HUES64 (cell line): ENCODE results near the gene CSPG4.
A peak's percentile ranks its signal among the peaks of the same experiment; 100 is the strongest.
"Not testable (repeated sequence)": the region's sequence is repeated elsewhere in the genome, so short reads cannot be mapped to it uniquely, and the experiment has no call there.

Experiments used
- H3K27ac ChIP-seq: 2 replicates; pipeline ENCODE4 v1.7.0; 2013; ENCODE audit warnings: low read depth, low read length, inconsistent platforms
- H3K27me3 ChIP-seq: 2 replicates; pipeline ENCODE4 v1.6.1; 2013; ENCODE audit warnings: mild to moderate bottlenecking, low read length; ENCODE audit not compliant: insufficient read depth
- H3K36me3 ChIP-seq: 2 replicates; pipeline ENCODE4 v1.6.1; 2013; ENCODE audit warnings: mild to moderate bottlenecking, low read length; ENCODE audit not compliant: insufficient read depth
- H3K4me1 ChIP-seq: 2 replicates; pipeline ENCODE4 v1.6.1; 2013; ENCODE audit warnings: mild to moderate bottlenecking, low read length, moderate library complexity; ENCODE audit not compliant: insufficient read depth
- H3K4me3 ChIP-seq: 2 replicates; pipeline ENCODE4 v1.5.1; 2013; ENCODE audit warnings: mild to moderate bottlenecking, low read length, moderate library complexity
- H3K9ac ChIP-seq: 2 replicates; pipeline ENCODE4 v1.6.1; 2013; ENCODE audit warnings: mild to moderate bottlenecking, low read depth, low read length
- H3K9me3 ChIP-seq: 2 replicates; pipeline ENCODE4 v1.6.1; 2013; ENCODE audit warnings: low read depth, low read length; ENCODE audit not compliant: insufficient read depth
- WGBS: fragments of 150-250, 120-280 bp; methylation state at CpG from one replicate; pipeline ENCODE4 v1.1.7; 2013; ENCODE audit warnings: missing lambda C conversion rate; 5-methylcytosine and 5-hydroxymethylcytosine counted together

Gene CSPG4

GRCh38 chr15:75678324-75678690 is 34.3 kb downstream of the CSPG4 start:
- H3K9me3 ChIP-seq, H3K36me3 ChIP-seq, H3K27me3 ChIP-seq, H3K4me1 ChIP-seq, H3K4me3 ChIP-seq, H3K27ac ChIP-seq, H3K9ac ChIP-seq: not testable (repeated sequence)
- WGBS, result 94% methylated on average over 6 of the region's 6 CpGs

DNA sequence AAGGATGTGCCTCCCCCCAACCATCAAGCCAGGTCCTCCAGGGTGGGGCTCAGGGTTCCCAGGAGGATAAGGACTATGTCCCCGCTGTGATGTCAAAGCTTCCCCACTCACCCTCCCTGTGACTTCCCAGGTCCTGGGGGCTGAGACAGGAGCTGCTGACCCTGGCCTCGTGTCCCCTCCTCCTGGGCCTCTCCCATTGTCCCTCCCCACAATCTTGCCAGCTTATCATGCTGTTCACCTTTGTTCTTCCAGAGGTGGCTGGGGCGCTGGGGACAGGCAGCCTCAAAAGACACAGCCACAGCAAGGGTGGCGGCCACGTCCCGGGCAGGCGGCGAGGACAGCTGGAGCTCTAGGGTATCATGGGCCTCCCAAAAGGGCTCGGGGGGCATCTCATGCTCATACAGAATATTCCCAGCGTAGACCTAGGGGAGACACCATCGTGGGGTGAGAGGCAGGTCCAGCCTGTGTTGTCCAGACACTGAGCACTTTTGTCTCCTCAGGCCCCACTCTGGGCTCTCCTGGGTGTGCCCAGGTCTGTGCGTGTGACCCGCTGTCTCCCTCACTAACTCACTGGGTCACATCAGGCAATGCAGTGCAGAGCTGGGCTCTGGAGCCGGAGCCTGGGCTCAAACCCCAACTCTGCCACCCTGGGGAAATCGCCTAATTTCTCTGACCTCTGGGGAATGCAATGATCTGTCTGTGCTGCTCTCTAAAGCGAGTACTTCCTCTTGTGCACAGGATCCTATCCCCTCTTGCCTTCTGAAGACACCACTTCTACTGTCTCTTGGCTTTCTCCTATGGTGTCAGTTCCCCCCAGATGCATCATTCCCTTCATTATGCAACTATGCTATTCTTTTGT is 35.0 kb downstream of the CSPG4 start:
- Histone ChIP-seq H3K9me3 (no peaks in the 10 kb centered on the region), H3K36me3 (no peaks in the 10 kb centered on the region), H3K9ac (no peak overlapping the region), H3K27ac (no peak overlapping the region), H3K4me1 (peaks cover 12% of the 10 kb centered on the region), H3K27me3 (no peaks in the 10 kb centered on the region), H3K4me3 (no peak overlapping the region)
- WGBS, result 88% methylated on average over 16 of the region's 16 CpGs

- H3K27me3 ChIP-seq, result no peaks in the 10 kb centered on the region
- no peaks in the 10 kb centered on the region for H3K9me3 ChIP-seq
- H3K27ac ChIP-seq, result no peak overlapping the region
- H3K9ac ChIP-seq, result no peak overlapping the region
- peaks cover 20% of the 10 kb centered on the region for H3K4me1 ChIP-seq
- no peak overlapping the region for H3K4me3 ChIP-seq
- H3K36me3 ChIP-seq, result no peaks in the 10 kb centered on the region
- WGBS, result 95% methylated on average over 30 of the region's 30 CpGs
These were observed 35.8 kb downstream of the CSPG4 start for GRCh38 chr15:75676688-75677464.

- H3K9ac ChIP-seq, result no peak overlapping the region
- no peak overlapping the region for H3K4me3 ChIP-seq
- peaks cover 20% of the 10 kb centered on the region for H3K4me1 ChIP-seq
- H3K9me3 ChIP-seq, result no peaks in the 10 kb centered on the region
- H3K36me3 ChIP-seq, result no peaks in the 10 kb centered on the region
- no peak overlapping the region for H3K27ac ChIP-seq
- WGBS, result 94% methylated on average over 41 of the region's 41 CpGs
- H3K27me3 ChIP-seq, result no peaks in the 10 kb centered on the region
These were observed 36.9 kb downstream of the CSPG4 start for GRCh38 chr15:75675579-75676404.

DNA sequence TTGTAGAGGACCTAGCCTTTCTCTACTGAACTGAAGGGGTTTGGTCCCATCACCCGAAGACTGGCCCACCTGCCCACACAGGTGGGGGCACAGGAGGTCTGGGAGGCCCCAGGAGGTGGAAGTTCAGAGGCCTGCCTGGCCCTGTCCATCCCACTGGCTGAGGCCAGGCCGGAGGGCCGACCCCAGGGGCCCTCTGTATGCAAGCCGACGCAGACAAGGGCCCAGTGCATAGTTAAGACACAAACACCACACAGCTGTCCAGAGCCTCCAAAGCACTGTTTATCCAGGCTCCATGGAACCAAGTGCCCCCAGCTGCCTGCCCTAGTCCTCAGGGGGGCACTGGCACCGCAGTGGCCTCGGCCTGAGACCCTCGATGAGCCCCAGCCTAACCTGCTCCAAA is 38.3 kb downstream of the CSPG4 start:
- Histone ChIP-seq H3K9ac (no peak overlapping the region), H3K27ac (no peak overlapping the region), H3K4me1 (peaks cover 15% of the 10 kb centered on the region)

DNA sequence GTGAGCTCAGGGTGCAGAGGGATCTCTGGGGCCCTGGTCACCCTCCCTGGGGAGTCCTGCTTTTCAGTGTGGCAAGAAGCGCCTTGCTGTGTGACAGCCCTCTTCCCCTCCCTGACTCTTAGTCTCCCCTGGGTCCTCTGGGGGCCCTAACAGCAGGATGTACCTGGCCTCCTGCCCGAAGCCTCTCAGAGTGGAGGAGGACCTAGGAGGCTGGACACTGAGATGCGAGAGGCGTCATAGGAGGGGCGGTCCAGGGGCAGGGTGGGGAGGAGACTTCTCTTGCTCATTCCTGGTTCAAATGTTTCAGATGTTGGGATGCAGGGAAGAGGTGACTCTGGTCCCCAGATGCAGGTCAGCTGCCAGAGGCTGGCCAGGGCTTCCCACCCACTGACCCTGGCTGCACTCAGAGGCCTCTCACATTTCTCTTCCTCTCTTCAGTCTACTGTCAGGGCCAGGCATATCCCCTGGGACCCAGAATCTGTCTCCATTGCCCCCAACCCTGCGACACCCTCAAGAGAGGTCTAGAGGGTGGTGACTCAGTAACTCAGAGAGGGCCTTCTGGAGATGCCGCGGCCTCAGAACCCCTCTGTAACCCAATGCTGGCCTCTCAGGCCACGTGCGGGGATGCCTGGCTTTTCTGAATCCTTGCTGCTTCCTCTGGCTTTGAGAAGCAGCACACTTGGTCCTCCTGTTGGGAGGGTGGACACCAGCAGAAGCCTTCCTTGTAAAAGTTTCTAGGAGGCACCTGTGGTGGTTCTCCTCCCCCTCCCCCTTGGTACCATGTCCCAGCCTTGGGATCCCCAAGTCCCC is 39.0 kb downstream of the CSPG4 start:
- no peak overlapping the region for H3K4me3 ChIP-seq
- H3K9me3 ChIP-seq, result no peaks in the 10 kb centered on the region
- H3K27me3 ChIP-seq, result no peaks in the 10 kb centered on the region
- no peak overlapping the region for H3K9ac ChIP-seq
- peaks cover 15% of the 10 kb centered on the region for H3K4me1 ChIP-seq
- H3K36me3 ChIP-seq, result no peaks in the 10 kb centered on the region
- H3K27ac ChIP-seq, result no peak overlapping the region
- WGBS, result 92% methylated on average over 10 of the region's 10 CpGs

More for the DNA sequence above, 38.3 kb downstream of the CSPG4 start:
- H3K4me3 ChIP-seq, result no peak overlapping the region
- H3K36me3 ChIP-seq, result no peaks in the 10 kb centered on the region
- H3K27me3 ChIP-seq, result no peaks in the 10 kb centered on the region
- H3K9me3 ChIP-seq, result no peaks in the 10 kb centered on the region
- WGBS, result 80% methylated on average over 8 of the region's 8 CpGs

DNA sequence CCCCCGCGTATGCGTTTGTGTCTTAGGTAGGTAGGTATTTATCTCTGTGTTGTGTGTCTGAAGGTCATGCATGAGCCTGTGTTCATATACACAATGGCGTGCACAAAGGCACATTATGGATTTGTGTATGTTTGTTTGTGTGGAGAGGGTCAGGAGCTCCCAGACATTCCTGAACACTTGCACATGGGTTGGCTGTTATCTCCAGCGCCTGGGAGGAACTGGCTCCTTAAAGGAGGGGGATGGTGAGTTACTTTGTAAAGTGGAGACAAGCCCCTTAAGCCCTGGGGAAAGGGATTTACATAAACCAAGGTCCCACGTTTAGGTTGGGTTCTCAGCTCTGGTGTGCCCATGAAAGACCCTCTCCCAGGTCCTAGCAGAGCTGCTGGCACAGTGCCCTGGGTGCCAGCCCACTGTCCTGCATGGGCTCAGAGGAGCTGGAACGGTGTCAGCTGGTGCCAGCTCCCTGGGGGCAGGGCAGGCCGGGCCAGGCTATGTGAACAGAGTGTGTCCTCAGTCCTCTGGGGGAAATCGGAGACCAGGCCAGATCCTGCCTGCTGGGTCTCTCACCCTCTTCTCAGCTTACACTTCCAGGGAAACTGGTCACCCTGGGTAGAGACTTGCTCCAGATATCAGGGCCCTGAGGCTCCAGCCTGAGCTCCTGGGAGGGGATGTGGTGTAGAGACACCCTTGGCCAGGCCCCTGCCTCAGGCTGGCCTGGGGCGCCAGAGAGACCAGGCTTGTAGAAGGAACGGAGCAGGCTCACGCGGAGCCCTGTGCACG is 39.8 kb downstream of the CSPG4 start:
- H3K27ac ChIP-seq, result peak overlapping the region; percentile 25; the same call in 1 of the 2 replicates
- no peak overlapping the region for H3K9ac ChIP-seq
- 62% methylated on average over 14 of the region's 14 CpGs for WGBS
- no peaks in the 10 kb centered on the region for H3K27me3 ChIP-seq
- H3K4me3 ChIP-seq, result no peak overlapping the region
- H3K4me1 ChIP-seq, result peaks cover 15% of the 10 kb centered on the region
- H3K36me3 ChIP-seq, result no peaks in the 10 kb centered on the region
- no peaks in the 10 kb centered on the region for H3K9me3 ChIP-seq

DNA sequence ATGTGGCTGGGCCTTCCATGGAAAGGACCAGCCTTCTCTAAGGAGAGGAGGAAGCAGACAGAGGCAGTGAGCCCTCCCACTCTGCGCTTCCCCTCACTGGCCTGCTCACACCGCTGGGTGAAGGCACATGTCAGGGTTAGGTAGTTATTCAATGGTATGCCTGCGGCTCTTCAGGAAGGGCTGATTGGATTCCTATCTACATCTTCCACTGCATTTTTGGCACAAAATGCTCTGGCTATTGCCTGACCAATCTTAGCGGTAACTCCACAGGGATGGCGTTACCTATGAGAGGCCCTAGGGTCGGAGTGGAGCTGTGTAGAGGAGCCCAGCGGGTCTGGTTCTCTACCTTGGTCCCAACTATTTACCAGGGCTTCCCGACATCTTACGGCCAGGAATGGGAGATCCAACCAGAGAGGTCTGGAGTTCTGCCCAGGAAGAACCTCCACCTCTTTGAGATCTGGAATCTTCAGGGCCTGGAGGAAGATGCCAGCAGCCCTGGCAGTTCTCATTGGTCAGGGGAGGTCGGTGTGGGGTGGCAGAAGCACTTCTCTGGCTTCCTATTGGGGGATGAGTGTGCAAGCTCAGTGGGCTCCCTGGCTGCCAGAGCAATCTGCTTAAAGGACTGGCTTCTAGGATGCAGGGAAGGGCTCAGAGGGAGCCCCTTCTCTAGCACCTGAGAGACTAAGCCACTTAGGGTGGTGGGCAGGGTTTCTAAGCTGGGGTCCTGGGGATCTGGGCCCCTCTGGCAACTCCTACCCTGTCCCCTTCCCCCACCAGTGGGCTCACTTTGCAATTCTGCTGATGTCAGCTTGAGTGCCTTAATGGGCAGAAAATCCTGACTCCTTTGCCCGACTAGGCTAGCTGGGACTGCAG is 40.7 kb downstream of the CSPG4 start:
- WGBS, result 79% methylated on average over 11 of the region's 11 CpGs
- Histone ChIP-seq H3K4me3 (no peak overlapping the region), H3K9me3 (no peaks in the 10 kb centered on the region), H3K9ac (no peak overlapping the region), H3K27me3 (no peaks in the 10 kb centered on the region), H3K4me1 (peaks cover 15% of the 10 kb centered on the region), H3K36me3 (no peaks in the 10 kb centered on the region), H3K27ac (0 out of 2 replicates have a peak overlapping the region, but pooled peaks have one; percentile 22)

DNA sequence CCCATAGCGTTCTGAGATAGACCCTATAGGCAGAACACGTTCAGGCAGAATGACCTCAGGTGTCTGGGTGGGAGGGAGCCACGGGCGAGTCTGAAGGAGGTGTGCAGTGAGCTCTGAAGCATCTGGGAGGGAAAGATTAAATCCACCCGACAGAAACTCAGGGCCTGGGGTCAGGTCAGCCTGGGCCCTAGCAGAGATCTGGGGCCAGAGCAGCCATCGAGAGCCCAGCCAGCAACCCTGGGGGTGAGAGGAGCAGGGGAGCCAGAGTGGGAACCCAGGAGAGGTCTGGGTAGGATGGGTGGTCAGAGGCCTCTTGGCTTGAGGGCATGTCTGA is 42.8 kb downstream of the CSPG4 start:
- Histone ChIP-seq H3K27ac (no peak overlapping the region), H3K9ac (no peak overlapping the region)
- 78% methylated on average over 6 of the region's 6 CpGs for WGBS

More for the DNA sequence above, 42.8 kb downstream of the CSPG4 start:
- no peak overlapping the region for H3K4me3 ChIP-seq
- peaks cover 15% of the 10 kb centered on the region for H3K4me1 ChIP-seq
- no peaks in the 10 kb centered on the region for H3K27me3 ChIP-seq
- no peaks in the 10 kb centered on the region for H3K9me3 ChIP-seq
- no peaks in the 10 kb centered on the region for H3K36me3 ChIP-seq
